NCI-H524 (cell line): ENCODE results near the gene SLC6A12.

ENCODE experiments used
- DNase-seq, 2 experiments: peaks; one replicate each; lab custom pipeline; 2025; lab: John Stamatoyannopoulos, UW

The SLC6A12 gene

GRCh38 chr12:177980-178828 lies 35.8 kb downstream of the SLC6A12 start:
- DNase-seq: no peak

- DNase-seq: no peak
These were observed 36.5 kb downstream of the SLC6A12 start for GRCh38 chr12:177336-177979.

- DNase-seq: peak; percentile 86 to 94
These were observed 37.4 kb downstream of the SLC6A12 start for GRCh38 chr12:176321-177181.

GRCh38 chr12:175759-176158 lies 38.2 kb downstream of the SLC6A12 start:
- no peak for DNase-seq

GRCh38 chr12:175250-175649 lies 38.7 kb downstream of the SLC6A12 start:
- DNase-seq: peak in 1 of 2 experiments; percentile 48

GRCh38 chr12:174596-174995 lies 39.4 kb downstream of the SLC6A12 start:
- no peak for DNase-seq

GRCh38 chr12:174124-174523 lies 39.8 kb downstream of the SLC6A12 start:
- DNase-seq: no peak

- no peak for DNase-seq
These were observed 41.2 kb downstream of the SLC6A12 start for GRCh38 chr12:172732-173161.

- DNase-seq: peak in 1 of 2 experiments; percentile 53
These were observed 41.9 kb downstream of the SLC6A12 start for GRCh38 chr12:171743-172676.

- DNase-seq: no peak
These were observed 42.7 kb downstream of the SLC6A12 start for GRCh38 chr12:171276-171675.

GRCh38 chr12:170371-171225 lies 43.4 kb downstream of the SLC6A12 start:
- DNase-seq: no peak

GRCh38 chr12:169528-170370 lies 44.2 kb downstream of the SLC6A12 start:
- DNase-seq: no peak

- no peak for DNase-seq
These were observed 45.0 kb downstream of the SLC6A12 start for GRCh38 chr12:168763-169525.

GRCh38 chr12:167959-168600 lies 45.9 kb downstream of the SLC6A12 start:
- DNase-seq: peak; percentile 48 to 80

GRCh38 chr12:166425-167075 lies 47.4 kb downstream of the SLC6A12 start:
- no peak for DNase-seq

- DNase-seq: no peak
These were observed 48.0 kb downstream of the SLC6A12 start for GRCh38 chr12:165862-166368.

GRCh38 chr12:164207-164606 lies 49.8 kb downstream of the SLC6A12 start:
- peak in 1 of 2 experiments; percentile 16 for DNase-seq
